HepG2 (cell line): ENCODE measurements around the gene KRT12. TPM values are rescaled to one million over a fixed set of nuclear protein-coding genes. Genes with fewer than 3 reads are reported as not detected.

Source experiments
- ARNT ChIP-seq: fragments of 450-650 bp; IDR thresholded peaks from 2 replicates; pipeline ENCODE4 v1.6.1; 2017
- CBX5 ChIP-seq: sonication (generic); formaldehyde crosslinking; IDR thresholded peaks from 2 replicates; pipeline ENCODE4 v1.4.0; 2020; ENCODE audit warnings: missing genetic modification reagents, borderline replicate concordance
- E2F5 ChIP-seq: sonication (generic); formaldehyde crosslinking; conservative IDR thresholded peaks from 2 replicates; pipeline ENCODE4 v1.4.0; 2020; ENCODE audit warnings: missing genetic modification reagents
- JDP2 ChIP-seq: sonication (generic); formaldehyde crosslinking; IDR thresholded peaks from 2 replicates; pipeline ENCODE4 v1.8.1; 2022; ENCODE audit warnings: missing genetic modification reagents, borderline replicate concordance
- KDM1A ChIP-seq: IDR thresholded peaks from 2 replicates; pipeline ENCODE4 v1.6.1; 2016; ENCODE audit warnings: missing compliant biosample characterization
- KLF6 ChIP-seq: IDR thresholded peaks from 2 replicates; pipeline ENCODE4 v1.8.0; 2016; ENCODE audit warnings: missing biosample characterization, missing genetic modification reagents
- NFRKB ChIP-seq: fragments of 450-650 bp; IDR thresholded peaks from 2 replicates; pipeline ENCODE4 v1.6.1; 2017
- SMC3 ChIP-seq: IDR thresholded peaks from 2 replicates; pipeline ENCODE4 v1.6.1; 2011; ENCODE audit warnings: low read length, improper control_type of control experiment
- SNAPC5 ChIP-seq: sonication (generic); formaldehyde crosslinking; IDR thresholded peaks from 2 replicates; pipeline ENCODE4 v1.8.1; 2023; ENCODE audit warnings: mild to moderate bottlenecking, missing genetic modification reagents, borderline replicate concordance
- SP4 ChIP-seq: sonication (generic); formaldehyde crosslinking; IDR thresholded peaks from 2 replicates; pipeline ENCODE4 v1.8.1; 2023; ENCODE audit warnings: mild to moderate bottlenecking, missing genetic modification reagents
- STAT6 ChIP-seq: sonication (generic); formaldehyde crosslinking; IDR thresholded peaks from 2 replicates; pipeline ENCODE4 v1.4.0; 2020; ENCODE audit warnings: missing genetic modification reagents, mild to moderate bottlenecking, borderline replicate concordance
- ZFP36L2 ChIP-seq: sonication (generic); formaldehyde crosslinking; IDR thresholded peaks from 2 replicates; pipeline ENCODE4 v1.4.0; 2020; ENCODE audit warnings: missing genetic modification reagents
- ZNF10 ChIP-seq: sonication (generic); formaldehyde crosslinking; IDR thresholded peaks from 2 replicates; pipeline ENCODE4 v1.4.0; 2020; ENCODE audit warnings: mild to moderate bottlenecking, low read depth, missing genetic modification reagents, borderline replicate concordance
- ZNF235 ChIP-seq: sonication (generic); formaldehyde crosslinking; IDR thresholded peaks from 2 replicates; pipeline ENCODE4 v1.8.1; 2023; ENCODE audit warnings: mild to moderate bottlenecking, missing genetic modification reagents, borderline replicate concordance
- ZNF34 ChIP-seq: sonication (generic); formaldehyde crosslinking; IDR thresholded peaks from 2 replicates; pipeline ENCODE4 v1.4.0; 2020; ENCODE audit warnings: mild to moderate bottlenecking, missing genetic modification reagents, borderline replicate concordance
- polyA plus RNA-seq, 8 experiments: library from polyadenylated mRNA; depleted of rRNA in 3 of 8; stranded (reverse) in 7 of 8; unstranded in 1 of 8; fragments of >200 nt; fragmentation: Illumina TruSeq in 4 of 8; extraction: Trizol in 4 of 8; gene quantifications; 2 replicates each; pipeline versions ENCODE4 v1.2.1 to v1.2.3, GENCODE V29; 2011 to 2016; ENCODE audit warnings: low read depth in 4 of 8, missing spikeins in 1 of 8, mixed read lengths in 1 of 8; ENCODE audit not compliant: insufficient read depth in 1 of 8
- total RNA-seq, 5 experiments: library from RNA; depleted of rRNA; stranded (reverse); fragments of >200 nt; fragmentation: Illumina TruSeq; extraction: Trizol; gene quantifications; 2 replicates each; pipeline ENCODE4 v1.2.3, GENCODE V29; 2016; ENCODE audit warnings: low read depth in 1 of 5
- TF ChIP-seq, protein P1 (sequence below): sonication (generic); formaldehyde crosslinking; IDR thresholded peaks from 2 replicates; pipeline ENCODE4 v1.8.1; 2023; ENCODE audit warnings: mild to moderate bottlenecking, missing genetic modification reagents
- TF ChIP-seq, protein P2 (sequence below): sonication (generic); formaldehyde crosslinking; conservative IDR thresholded peaks from 2 replicates; pipeline ENCODE4 v1.4.0; 2020; ENCODE audit warnings: missing genetic modification reagents
- TF ChIP-seq, protein P3 (sequence below): sonication (generic); formaldehyde crosslinking; IDR thresholded peaks from 2 replicates; pipeline ENCODE4 v1.4.0; 2020; ENCODE audit warnings: missing genetic modification reagents, borderline replicate concordance
- TF ChIP-seq, protein P4 (sequence below): sonication (generic); formaldehyde crosslinking; IDR thresholded peaks from 2 replicates; pipeline ENCODE4 v1.9.0; 2021; ENCODE audit warnings: missing genetic modification reagents, mild to moderate bottlenecking, borderline replicate concordance

Gene KRT12
- total and polyA plus RNA-seq, 2 of the 13 experiments (the other 11 are each of a cell fraction or from before 2014, with no cell fraction given) = 0.07 to 0.09 TPM

DNA sequence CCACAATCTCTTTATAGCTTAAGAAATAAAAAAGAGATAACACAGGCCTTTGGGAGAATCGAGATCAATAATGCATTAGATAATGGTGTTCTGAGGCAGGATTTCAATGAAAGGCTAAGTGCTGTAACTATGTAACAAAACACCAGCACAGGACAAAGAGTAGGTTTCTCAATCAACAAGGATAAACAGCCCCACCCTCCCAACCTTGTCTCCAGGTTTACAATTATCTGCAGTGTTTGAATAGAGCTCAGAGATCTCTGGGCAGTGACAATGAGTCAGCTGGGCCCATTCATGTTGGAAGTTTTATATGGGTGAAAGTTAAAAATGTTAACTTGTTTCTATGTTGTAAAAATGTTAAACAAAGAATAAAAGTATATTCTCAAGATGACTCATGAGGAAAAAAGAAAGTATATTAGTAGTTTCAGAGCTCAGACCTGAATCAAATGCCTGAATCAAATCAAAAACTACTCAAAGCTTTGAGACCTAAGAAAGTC lies 35.0 kb upstream of the KRT12 start (continued):
- TF ChIP-seq, protein P1, sequence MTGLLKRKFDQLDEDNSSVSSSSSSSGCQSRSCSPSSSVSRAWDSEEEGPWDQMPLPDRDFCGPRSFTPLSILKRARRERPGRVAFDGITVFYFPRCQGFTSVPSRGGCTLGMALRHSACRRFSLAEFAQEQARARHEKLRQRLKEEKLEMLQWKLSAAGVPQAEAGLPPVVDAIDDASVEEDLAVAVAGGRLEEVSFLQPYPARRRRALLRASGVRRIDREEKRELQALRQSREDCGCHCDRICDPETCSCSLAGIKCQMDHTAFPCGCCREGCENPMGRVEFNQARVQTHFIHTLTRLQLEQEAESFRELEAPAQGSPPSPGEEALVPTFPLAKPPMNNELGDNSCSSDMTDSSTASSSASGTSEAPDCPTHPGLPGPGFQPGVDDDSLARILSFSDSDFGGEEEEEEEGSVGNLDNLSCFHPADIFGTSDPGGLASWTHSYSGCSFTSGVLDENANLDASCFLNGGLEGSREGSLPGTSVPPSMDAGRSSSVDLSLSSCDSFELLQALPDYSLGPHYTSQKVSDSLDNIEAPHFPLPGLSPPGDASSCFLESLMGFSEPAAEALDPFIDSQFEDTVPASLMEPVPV (CRISPR knock-in tag) = no peak
- no peak for TF ChIP-seq NFRKB
- TF ChIP-seq SP4 = no peak
- TF ChIP-seq ZNF34 (CRISPR knock-in tag) = no peak
- no peak; the same call in 1 of the 2 replicates for TF ChIP-seq KLF6 (CRISPR knock-in tag)
- no peak for TF ChIP-seq ZNF235 (CRISPR knock-in tag)
- no peak for TF ChIP-seq SNAPC5 (CRISPR knock-in tag)
- TF ChIP-seq STAT6 = no peak
- no peak; the same call in 1 of the 2 replicates for TF ChIP-seq JDP2
- TF ChIP-seq, protein P2, sequence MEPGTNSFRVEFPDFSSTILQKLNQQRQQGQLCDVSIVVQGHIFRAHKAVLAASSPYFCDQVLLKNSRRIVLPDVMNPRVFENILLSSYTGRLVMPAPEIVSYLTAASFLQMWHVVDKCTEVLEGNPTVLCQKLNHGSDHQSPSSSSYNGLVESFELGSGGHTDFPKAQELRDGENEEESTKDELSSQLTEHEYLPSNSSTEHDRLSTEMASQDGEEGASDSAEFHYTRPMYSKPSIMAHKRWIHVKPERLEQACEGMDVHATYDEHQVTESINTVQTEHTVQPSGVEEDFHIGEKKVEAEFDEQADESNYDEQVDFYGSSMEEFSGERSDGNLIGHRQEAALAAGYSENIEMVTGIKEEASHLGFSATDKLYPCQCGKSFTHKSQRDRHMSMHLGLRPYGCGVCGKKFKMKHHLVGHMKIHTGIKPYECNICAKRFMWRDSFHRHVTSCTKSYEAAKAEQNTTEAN (CRISPR knock-in tag) = 0 out of 2 replicates have a peak, but pooled peaks have one; percentile 63
- 0 out of 2 replicates have a peak, but pooled peaks have one; percentile 41 for TF ChIP-seq CBX5 (CRISPR knock-in tag)
- TF ChIP-seq ZNF10 (CRISPR knock-in tag) = no peak
- TF ChIP-seq E2F5 = no peak
- peak; percentile 59 for TF ChIP-seq SMC3
- TF ChIP-seq ARNT = no peak
- TF ChIP-seq, protein P3, sequence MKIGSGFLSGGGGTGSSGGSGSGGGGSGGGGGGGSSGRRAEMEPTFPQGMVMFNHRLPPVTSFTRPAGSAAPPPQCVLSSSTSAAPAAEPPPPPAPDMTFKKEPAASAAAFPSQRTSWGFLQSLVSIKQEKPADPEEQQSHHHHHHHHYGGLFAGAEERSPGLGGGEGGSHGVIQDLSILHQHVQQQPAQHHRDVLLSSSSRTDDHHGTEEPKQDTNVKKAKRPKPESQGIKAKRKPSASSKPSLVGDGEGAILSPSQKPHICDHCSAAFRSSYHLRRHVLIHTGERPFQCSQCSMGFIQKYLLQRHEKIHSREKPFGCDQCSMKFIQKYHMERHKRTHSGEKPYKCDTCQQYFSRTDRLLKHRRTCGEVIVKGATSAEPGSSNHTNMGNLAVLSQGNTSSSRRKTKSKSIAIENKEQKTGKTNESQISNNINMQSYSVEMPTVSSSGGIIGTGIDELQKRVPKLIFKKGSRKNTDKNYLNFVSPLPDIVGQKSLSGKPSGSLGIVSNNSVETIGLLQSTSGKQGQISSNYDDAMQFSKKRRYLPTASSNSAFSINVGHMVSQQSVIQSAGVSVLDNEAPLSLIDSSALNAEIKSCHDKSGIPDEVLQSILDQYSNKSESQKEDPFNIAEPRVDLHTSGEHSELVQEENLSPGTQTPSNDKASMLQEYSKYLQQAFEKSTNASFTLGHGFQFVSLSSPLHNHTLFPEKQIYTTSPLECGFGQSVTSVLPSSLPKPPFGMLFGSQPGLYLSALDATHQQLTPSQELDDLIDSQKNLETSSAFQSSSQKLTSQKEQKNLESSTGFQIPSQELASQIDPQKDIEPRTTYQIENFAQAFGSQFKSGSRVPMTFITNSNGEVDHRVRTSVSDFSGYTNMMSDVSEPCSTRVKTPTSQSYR (CRISPR knock-in tag) = peak; percentile 41; the same call in 1 of the 2 replicates
- 0 out of 2 replicates have a peak, but pooled peaks have one; percentile 39 for TF ChIP-seq KDM1A (CRISPR knock-in tag)
- TF ChIP-seq, protein P4, sequence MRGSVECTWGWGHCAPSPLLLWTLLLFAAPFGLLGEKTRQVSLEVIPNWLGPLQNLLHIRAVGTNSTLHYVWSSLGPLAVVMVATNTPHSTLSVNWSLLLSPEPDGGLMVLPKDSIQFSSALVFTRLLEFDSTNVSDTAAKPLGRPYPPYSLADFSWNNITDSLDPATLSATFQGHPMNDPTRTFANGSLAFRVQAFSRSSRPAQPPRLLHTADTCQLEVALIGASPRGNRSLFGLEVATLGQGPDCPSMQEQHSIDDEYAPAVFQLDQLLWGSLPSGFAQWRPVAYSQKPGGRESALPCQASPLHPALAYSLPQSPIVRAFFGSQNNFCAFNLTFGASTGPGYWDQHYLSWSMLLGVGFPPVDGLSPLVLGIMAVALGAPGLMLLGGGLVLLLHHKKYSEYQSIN = no peak
- TF ChIP-seq ZFP36L2 (CRISPR knock-in tag) = 0 out of 2 replicates have a peak, but pooled peaks have one; percentile 34
